Lung (tissue), 12 donors: ENCODE results near the gene ADAM17. TPM values are rescaled to one million over a fixed set of nuclear protein-coding genes. Genes with fewer than 3 reads are reported as not detected.
A peak's percentile ranks its signal among the peaks of the same experiment; 100 is the strongest.
"Not testable (repeated sequence)": the region's sequence is repeated elsewhere in the genome, so short reads cannot be mapped to it uniquely, and the experiment has no call there.

Source experiments
- ATAC-seq: fragments of 200-7000 bp; cut with Tn5 transposase; one replicate; pipeline ENCODE4 v1.9.1; 2020; ENCODE audit warnings: moderate number of reproducible peaks; ENCODE audit not compliant: insufficient read depth, low FRiP score
- DNase-seq, 3 donors: peaks; one replicate each; pipeline ENCODE4 v3.0.0-alpha.2; 2013 to 2017
- H3K27ac ChIP-seq, 2 donors: one replicate each; pipeline ENCODE4 v1.5.1; 2013; ENCODE audit warnings: mild to moderate bottlenecking in 2 of 2, moderate library complexity in 2 of 2, control low read depth in 1 of 2, inconsistent platforms in 1 of 2, low read depth in 1 of 2, low read length in 1 of 2
- H3K27me3 ChIP-seq, 3 donors: one replicate each; pipeline ENCODE4 v1.5.1; 2013; ENCODE audit warnings: low read length in 2 of 3; ENCODE audit not compliant: control insufficient read depth in 3 of 3, insufficient read depth in 3 of 3
- H3K36me3 ChIP-seq, 4 donors: one replicate each; pipeline ENCODE4 v1.5.1; 2013; ENCODE audit warnings: low read length in 4 of 4, mild to moderate bottlenecking in 1 of 4, moderate library complexity in 1 of 4; ENCODE audit not compliant: control insufficient read depth in 4 of 4, insufficient read depth in 4 of 4
- H3K4me1 ChIP-seq, 5 donors: one replicate each; pipeline ENCODE4 v1.5.1; 2013; ENCODE audit warnings: low read length in 5 of 5, mild to moderate bottlenecking in 2 of 5, moderate library complexity in 1 of 5; ENCODE audit not compliant: control insufficient read depth in 5 of 5, insufficient read depth in 5 of 5
- H3K4me3 ChIP-seq: one replicate; pipeline ENCODE4 v1.5.1; 2013; ENCODE audit warnings: mild to moderate bottlenecking, control low read depth, moderate library complexity
- H3K9ac ChIP-seq, 2 donors: one replicate each; pipeline ENCODE4 v1.5.1; 2013; ENCODE audit warnings: low read length in 2 of 2, control low read depth in 1 of 2; ENCODE audit not compliant: insufficient read depth in 1 of 2
- H3K9me3 ChIP-seq, 4 donors: one replicate each; pipeline ENCODE4 v1.5.1; 2013; ENCODE audit warnings: low read length in 3 of 4, mild to moderate bottlenecking in 1 of 4, moderate library complexity in 1 of 4; ENCODE audit not compliant: control insufficient read depth in 4 of 4, insufficient read depth in 3 of 4
- CTCF ChIP-seq: IDR thresholded peaks from 2 replicates; pipeline ENCODE4 v1.5.1; 2012; ENCODE audit warnings: mild to moderate bottlenecking; ENCODE audit errors: control extremely low read depth, extremely low read depth
- WGBS, 2 donors: extraction: QIAGEN DNeasy Blood & Tissue Kit; methylation state at CpG; one replicate each; pipeline ENCODE4 v1.1.7; 2013; 5-methylcytosine and 5-hydroxymethylcytosine counted together
- polyA plus RNA-seq, 2 donors: library from polyadenylated mRNA; stranded (reverse); fragments of 200-250 nt; gene quantifications; one replicate each; pipeline ENCODE4 v1.2.1, GENCODE V29; 2013
- total RNA-seq, 2 donors: library from RNA; depleted of rRNA in 1 of 2; stranded (reverse); fragments of >200 nt in 1 of 2; gene quantifications; one replicate each; pipeline ENCODE4 v1.2.1, GENCODE V29; 2014 to 2021
- donor health status: control.
- donor health status: control.
- donor health status: Bipolar disorder and iron deficiency.
- donor health status: healthy.
- donor health status: DM: yes; HTN: yes; CAD: no.

Gene ADAM17
- total and polyA plus RNA-seq, 4 donors, result 16.8 to 56.1 (median 41.2) TPM

- DNase-seq (peak; percentile 64 to 90 (median 86)), ATAC-seq (peak; percentile 16)
- Histone ChIP-seq H3K4me3 (peak overlapping the region; percentile 69), H3K4me1 (peaks cover 0 to 29% (median 14%) of the 10 kb centered on the region in 5 donors), H3K9ac (peak overlapping the region; percentile 85 to 97), H3K9me3 (no peaks in the 10 kb centered on the region), H3K36me3 (no peaks in the 10 kb centered on the region), H3K27ac (peak overlapping the region; percentile 98 to 99), H3K27me3 (no peaks in the 10 kb centered on the region)
- WGBS, 2 donors, result 0 to 1% methylated on average over 9 of the region's 9 CpGs
- TF ChIP-seq CTCF, result no peak
These were observed 721 bp downstream of the ADAM17 start for GRCh38 chr2:9554921-9555296.

GRCh38 chr2:9552219-9553178, 3.1 kb downstream of the ADAM17 start:
- Histone ChIP-seq H3K27me3 (no peaks in the 10 kb centered on the region), H3K9me3 (no peaks in the 10 kb centered on the region), H3K27ac (peak overlapping the region in 1 of 2 donors; percentile 67), H3K9ac (peak overlapping the region in 1 of 2 donors; percentile 57), H3K4me1 (peaks cover 2 to 29% (median 15%) of the 10 kb centered on the region in 5 donors), H3K4me3 (no peak overlapping the region), H3K36me3 (no peaks in the 10 kb centered on the region)
- TF ChIP-seq CTCF, result no peak
- DNase-seq, result peak in 2 of 3 donors; percentile 87 to 94
- ATAC-seq, result no peak
- 25 to 36% methylated on average over 2 of the region's 2 CpGs for WGBS, 2 donors

GRCh38 chr2:9550859-9551391, 4.7 kb downstream of the ADAM17 start:
- H3K9me3 ChIP-seq, H3K9ac ChIP-seq, H3K36me3 ChIP-seq, H3K27ac ChIP-seq, ATAC-seq, H3K4me3 ChIP-seq, H3K27me3 ChIP-seq, DNase-seq: not testable (repeated sequence)
- peaks cover 2 to 25% (median 15%) of the 10 kb centered on the region in 5 donors for H3K4me1 ChIP-seq
- 58 to 66% methylated on average over 7 of the region's 7 CpGs for WGBS, 2 donors

GRCh38 chr2:9549420-9549819, 6.2 kb downstream of the ADAM17 start:
- no peak for ATAC-seq
- no peaks in the 10 kb centered on the region for H3K27me3 ChIP-seq
- H3K36me3 ChIP-seq, result no peaks in the 10 kb centered on the region
- peaks cover 2 to 21% (median 15%) of the 10 kb centered on the region in 5 donors for H3K4me1 ChIP-seq
- 91 to 92% methylated on average over 9 of the region's 9 CpGs for WGBS, 2 donors
- TF ChIP-seq CTCF, result no peak
- DNase-seq, result no peak
- H3K9me3 ChIP-seq, result no peaks in the 10 kb centered on the region
- H3K4me3 ChIP-seq, result no peak overlapping the region
- H3K27ac ChIP-seq, result no peak overlapping the region
- no peak overlapping the region for H3K9ac ChIP-seq
